Measurements from ENCODE around the gene PLCB1.

- TF ChIP-seq POLR2A (IDR thresholded peaks at IDR 0.05; ENCODE audit: extremely low read depth, insufficient read length) (no peak), CTCF (IDR thresholded peaks at IDR 0.05; ENCODE audit: low read depth, low read length) (no peak)
Observed at GRCh38 chr20:8608470-8608869, 476.4 kb downstream of the PLCB1 start.
